Esophagus muscularis mucosa (tissue), 4 donors: ENCODE results near the gene TRAPPC6A. TPM values are rescaled to one million over a fixed set of nuclear protein-coding genes. Genes with fewer than 3 reads are reported as not detected.

ENCODE experiments used
- DNase-seq: peaks from one replicate; pipeline ENCODE4 v3.0.0-alpha.2; 2017; ENCODE audit errors: extremely low spot score
- H3K27ac ChIP-seq, 4 donors: fragments of 200-600 bp; sonication (generic); replicated peaks in 1 of 4; 1 replicate in 3 of 4; 2 replicates in 1 of 4; pipeline ENCODE4 v1.5.1; 2016 to 2019; ENCODE audit warnings: mild to moderate bottlenecking in 1 of 4
- H3K27me3 ChIP-seq, 4 donors: fragments of 200-600 bp; sonication (generic); one replicate each; pipeline versions ENCODE4 v1.5.1 to v1.6.0; 2016 to 2019
- H3K36me3 ChIP-seq, 4 donors: fragments of 200-600 bp; sonication (generic); one replicate each; pipeline ENCODE4 v1.5.1; 2016 to 2019
- H3K4me1 ChIP-seq, 4 donors: fragments of 200-600 bp; sonication (generic); one replicate each; pipeline ENCODE4 v1.5.1; 2016 to 2019
- H3K4me3 ChIP-seq, 4 donors: fragments of 200-600 bp; sonication (generic); 1 replicate in 2 of 4; 2 replicates in 2 of 4; pipeline ENCODE4 v1.5.1; 2016 to 2019; ENCODE audit warnings: mild to moderate bottlenecking in 4 of 4, moderate library complexity in 1 of 4
- H3K9me3 ChIP-seq, 4 donors: fragments of 200-600 bp; sonication (generic); 1 replicate in 3 of 4; 2 replicates in 1 of 4; pipeline ENCODE4 v1.5.1; 2016 to 2019
- EP300 ChIP-seq: sonication (generic); formaldehyde crosslinking; IDR thresholded peaks from one replicate; pipeline ENCODE4 v1.6.1; 2017; ENCODE audit warnings: antibody characterized with exemption
- POLR2A ChIP-seq: fragments of 450-650 bp; IDR thresholded peaks from one replicate; pipeline ENCODE4 v1.6.1; 2017; ENCODE audit warnings: antibody characterized with exemption, moderate library complexity, mild to moderate bottlenecking, low read depth
- POLR2AphosphoS5 ChIP-seq, 2 donors: sonication (generic); formaldehyde crosslinking; IDR thresholded peaks; one replicate each; pipeline ENCODE4 v1.6.1; 2017; ENCODE audit warnings: antibody characterized with exemption in 2 of 2
- WGBS: methylation state at CpG from one replicate; pipeline ENCODE4 v1.1.5; 2018; 5-methylcytosine and 5-hydroxymethylcytosine counted together
- intact Hi-C: fragments of 100-400 bp; cut with DNase I; formaldehyde crosslinking; loops from one replicate; pipeline ENCODE4 v1.15.1; 2023
- total RNA-seq, 4 donors: library from RNA; depleted of rRNA; stranded (reverse); fragments of >200 nt; gene quantifications; one replicate each; pipeline versions ENCODE4 v1.1.0 to v1.2.1, GENCODE V29; 2016
- TF ChIP-seq, protein P1 (sequence below), 3 experiments: fragments of 200-600 bp in 2 of 3; fragments of 450-650 bp in 1 of 3; sonication (generic) in 2 of 3; IDR thresholded peaks; one replicate each; pipeline ENCODE4 v1.5.1; 2017 to 2019; ENCODE audit warnings: antibody characterized with exemption in 3 of 3, mild to moderate bottlenecking in 2 of 3, moderate library complexity in 1 of 3

The TRAPPC6A gene
- total RNA-seq, 4 donors from 2014 or later = 18.3 to 27.0 (median 19.4) TPM

DNA sequence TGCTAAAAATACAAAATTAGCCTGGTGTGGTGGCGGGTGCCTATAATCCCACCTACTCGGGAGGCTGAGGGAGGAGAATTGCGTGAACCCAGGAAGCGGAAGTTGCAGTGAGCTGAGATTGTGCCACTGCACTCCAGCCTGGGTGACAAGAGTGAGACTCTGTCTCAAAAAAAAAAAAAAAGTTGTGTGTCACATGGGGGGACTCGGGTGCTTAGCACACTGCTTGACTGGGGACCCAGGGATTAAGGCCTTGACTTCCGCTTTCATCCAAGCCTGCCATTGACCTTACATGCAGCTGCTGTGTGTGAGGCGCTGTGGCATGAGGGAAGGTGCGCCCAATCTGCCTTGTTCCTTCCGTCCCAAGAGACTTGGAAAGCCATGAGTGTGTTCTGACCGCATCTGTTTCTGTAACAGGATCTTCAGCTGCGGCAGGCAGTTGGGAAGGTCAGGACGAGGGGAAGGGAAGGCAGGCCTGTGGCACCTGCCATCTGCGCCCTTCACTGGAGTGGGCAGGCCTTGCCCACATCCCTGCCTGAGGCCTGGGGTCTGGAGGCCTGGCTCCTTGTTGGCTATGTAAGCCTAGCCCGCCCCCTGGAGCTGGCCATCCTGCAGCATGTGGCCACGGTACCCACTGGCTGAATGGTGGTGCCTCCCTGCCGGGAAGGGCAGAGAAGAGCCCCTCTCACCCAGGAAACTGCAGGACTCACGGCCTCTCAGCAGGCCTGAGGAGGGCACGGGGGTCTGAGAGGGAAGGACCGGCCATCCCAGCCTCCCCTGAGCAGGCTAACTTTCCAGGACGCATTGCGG, 62.0 kb downstream of the TRAPPC6A start:
- DNase-seq = no peak
- no peak for TF ChIP-seq POLR2AphosphoS5 (IDR thresholded peaks at IDR 0.05)
- no peak for TF ChIP-seq POLR2A
- TF ChIP-seq EP300 = no peak
- TF ChIP-seq, protein P1, sequence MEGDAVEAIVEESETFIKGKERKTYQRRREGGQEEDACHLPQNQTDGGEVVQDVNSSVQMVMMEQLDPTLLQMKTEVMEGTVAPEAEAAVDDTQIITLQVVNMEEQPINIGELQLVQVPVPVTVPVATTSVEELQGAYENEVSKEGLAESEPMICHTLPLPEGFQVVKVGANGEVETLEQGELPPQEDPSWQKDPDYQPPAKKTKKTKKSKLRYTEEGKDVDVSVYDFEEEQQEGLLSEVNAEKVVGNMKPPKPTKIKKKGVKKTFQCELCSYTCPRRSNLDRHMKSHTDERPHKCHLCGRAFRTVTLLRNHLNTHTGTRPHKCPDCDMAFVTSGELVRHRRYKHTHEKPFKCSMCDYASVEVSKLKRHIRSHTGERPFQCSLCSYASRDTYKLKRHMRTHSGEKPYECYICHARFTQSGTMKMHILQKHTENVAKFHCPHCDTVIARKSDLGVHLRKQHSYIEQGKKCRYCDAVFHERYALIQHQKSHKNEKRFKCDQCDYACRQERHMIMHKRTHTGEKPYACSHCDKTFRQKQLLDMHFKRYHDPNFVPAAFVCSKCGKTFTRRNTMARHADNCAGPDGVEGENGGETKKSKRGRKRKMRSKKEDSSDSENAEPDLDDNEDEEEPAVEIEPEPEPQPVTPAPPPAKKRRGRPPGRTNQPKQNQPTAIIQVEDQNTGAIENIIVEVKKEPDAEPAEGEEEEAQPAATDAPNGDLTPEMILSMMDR (IDR thresholded peaks at IDR 0.05) = no peak
- no peaks in the 10 kb centered on the region for H3K9me3 ChIP-seq
- no peaks in the 10 kb centered on the region for H3K27me3 ChIP-seq
- H3K36me3 ChIP-seq = no peaks in the 10 kb centered on the region
- no peak overlapping the region for H3K27ac ChIP-seq
- H3K4me1 ChIP-seq = peaks cover 0 to 34% (median 12%) of the 10 kb centered on the region in 4 donors
- intact Hi-C loops = no loop called here
- H3K4me3 ChIP-seq = no peak overlapping the region
- WGBS = 94% methylated on average over 13 of the region's 21 CpGs

DNA sequence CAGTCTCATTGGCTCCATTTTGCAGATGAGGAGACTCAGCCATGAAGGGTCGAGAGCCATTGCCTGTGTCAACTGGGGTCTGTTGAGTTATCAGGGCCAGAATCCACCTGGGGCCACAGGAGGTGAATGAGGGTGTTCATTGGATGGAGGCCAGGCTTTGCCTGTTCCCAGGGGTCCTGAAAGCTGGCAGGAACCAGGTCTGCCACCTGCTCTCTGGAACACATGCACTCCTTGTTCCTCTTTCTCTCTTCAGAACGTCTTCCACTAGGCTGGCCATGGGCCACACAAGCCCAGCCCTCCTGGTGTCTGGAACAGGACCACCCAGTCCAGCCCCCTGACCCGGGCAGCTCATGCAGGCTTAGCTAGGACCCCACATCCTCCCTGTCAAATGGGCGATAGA, 63.9 kb downstream of the TRAPPC6A start:
- TF ChIP-seq EP300 = no peak
- TF ChIP-seq POLR2AphosphoS5 (IDR thresholded peaks at IDR 0.05) = no peak
- TF ChIP-seq POLR2A = no peak
- TF ChIP-seq, protein P1 (IDR thresholded peaks at IDR 0.05) = no peak
- 100% methylated on average over 2 of the region's 4 CpGs for whole genome bisulfite sequencing
- Histone ChIP-seq H3K9me3 (no peaks in the 10 kb centered on the region), H3K27me3 (no peaks in the 10 kb centered on the region), H3K4me3 (no peak overlapping the region), H3K27ac (no peak overlapping the region), H3K4me1 (peaks cover 0 to 34% (median 13%) of the 10 kb centered on the region in 4 donors), H3K36me3 (no peaks in the 10 kb centered on the region)
- intact Hi-C loops = no loop called here
- no peak for DNase-seq

DNA sequence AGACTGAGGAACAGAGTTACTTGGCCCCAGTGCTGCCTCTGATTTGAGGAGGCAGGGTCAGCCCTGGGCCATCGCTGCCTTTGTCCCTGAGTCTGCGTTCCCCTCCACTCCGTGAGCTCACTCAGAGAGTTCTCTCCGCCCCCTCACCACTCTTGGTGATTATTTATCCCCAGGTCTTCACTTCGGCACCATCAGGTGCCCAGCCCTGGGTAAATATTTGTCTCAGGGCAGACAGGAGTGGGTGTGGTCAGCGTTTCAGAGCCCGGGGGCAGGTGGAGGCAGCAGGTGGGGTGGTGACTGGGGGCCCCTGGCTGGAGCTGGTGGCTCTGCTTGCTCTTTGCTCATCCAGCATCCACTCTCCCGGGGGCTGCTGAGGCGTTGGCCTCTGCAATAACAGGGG, 64.4 kb downstream of the TRAPPC6A start:
- WGBS = 91% methylated on average over 7 of the region's 9 CpGs
- H3K4me1 ChIP-seq = peaks cover 0 to 34% (median 12%) of the 10 kb centered on the region in 4 donors
- no peak for DNase-seq
- TF ChIP-seq POLR2A = no peak
- no peak for TF ChIP-seq EP300
- TF ChIP-seq, protein P1 (IDR thresholded peaks at IDR 0.05) = no peak
- no peak for TF ChIP-seq POLR2AphosphoS5 (IDR thresholded peaks at IDR 0.05)
- H3K27me3 ChIP-seq = no peaks in the 10 kb centered on the region
- no peaks in the 10 kb centered on the region for H3K9me3 ChIP-seq
- H3K4me3 ChIP-seq = no peak overlapping the region
- intact Hi-C loops = no loop called here
- no peaks in the 10 kb centered on the region for H3K36me3 ChIP-seq
- no peak overlapping the region for H3K27ac ChIP-seq

Other genes with a start within 250 kb of the TRAPPC6A start
- not detected for gene APOC4, start 236.0 kb downstream of the TRAPPC6A start, total RNA-seq
- gene APOC2, start 232.2 kb downstream of the TRAPPC6A start, total RNA-seq = not detected
- 100 to 1,000 TPM in 2 of 4 donors, 10 to 100 TPM in 2; 46.6 to 154 (median 79.5) TPM for gene CLPTM1, start 222.9 kb downstream of the TRAPPC6A start, total RNA-seq
- 10 to 100 TPM in 1 of 4 donors, 1 to 10 TPM in 3; 5.8 to 15.9 (median 7.5) TPM for gene RELB, start 176.8 kb downstream of the TRAPPC6A start, total RNA-seq
- gene CLASRP, start 139.2 kb downstream of the TRAPPC6A start, total RNA-seq = 10 to 100 TPM; 20.7 to 59.8 (median 32.9) TPM
- gene ZNF296, start 101.8 kb downstream of the TRAPPC6A start, total RNA-seq = under 1 TPM in 2 of 4 donors, not detected in 2; 0.17 to 0.23 TPM
- gene GEMIN7, start 99.0 kb downstream of the TRAPPC6A start, total RNA-seq = 10 to 100 TPM; 12.3 to 19.1 (median 15.3) TPM
- gene PPP1R37, start 85.1 kb downstream of the TRAPPC6A start, total RNA-seq = 10 to 100 TPM; 21.0 to 46.7 (median 28.3) TPM
- gene NKPD1, start 17.3 kb downstream of the TRAPPC6A start, total RNA-seq = under 1 TPM in 1 of 4 donors, not detected in 3; 0.26 TPM
- 10 to 100 TPM in 3 of 4 donors, 1 to 10 TPM in 1; 5.4 to 21.9 (median 16.1) TPM for gene BLOC1S3, start 547 bp upstream of the TRAPPC6A start, total RNA-seq
- gene EXOC3L2, start 67.2 kb upstream of the TRAPPC6A start, total RNA-seq = 1 to 10 TPM in 3 of 4 donors, under 1 TPM in 1; 0.42 to 3.6 (median 2.5) TPM
- gene MARK4, start 73.0 kb upstream of the TRAPPC6A start, total RNA-seq = 10 to 100 TPM; 17.4 to 36.9 (median 27.5) TPM
- 1 to 10 TPM in 2 of 4 donors, under 1 TPM in 1, not detected in 1; 0.66 to 1.4 (median 1.1) TPM for gene CKM, start 144.6 kb upstream of the TRAPPC6A start, total RNA-seq
- not detected for gene KLC3, start 162.5 kb upstream of the TRAPPC6A start, total RNA-seq
- 10 to 100 TPM in 2 of 4 donors, 1 to 10 TPM in 2; 6.5 to 16.6 (median 11.4) TPM for gene ERCC2, start 192.3 kb upstream of the TRAPPC6A start, total RNA-seq
- 10 to 100 TPM in 2 of 4 donors, 1 to 10 TPM in 2; 4.1 to 16.8 (median 9.5) TPM for gene PPP1R13L, start 226.8 kb upstream of the TRAPPC6A start, total RNA-seq
- 1 to 10 TPM; 2.9 to 8.7 (median 6.0) TPM for gene POLR1G, start 228.4 kb upstream of the TRAPPC6A start, total RNA-seq
- gene ERCC1, start 245.7 kb upstream of the TRAPPC6A start, total RNA-seq = 100 to 1,000 TPM in 1 of 4 donors, 10 to 100 TPM in 3; 62.8 to 102 (median 69.3) TPM